GM21723 (cell line): ENCODE measurements around the gene WBP2.
"Not testable (repeated sequence)": the region's sequence is repeated elsewhere in the genome, so short reads cannot be mapped to it uniquely, and the experiment has no call there.

Source experiments
- ATAC-seq: cut with Tn5 transposase; IDR thresholded peaks from one replicate; pipeline ENCODE4 v1.9.1; 2021; ENCODE audit warnings: mild to moderate bottlenecking, moderate library complexity; ENCODE audit not compliant: unreplicated experiment

WBP2 gene

GRCh38 chr17:75817571-75817970 lies 37.6 kb downstream of the WBP2 start:
- ATAC-seq = no peak

- no peak for ATAC-seq
Observed at GRCh38 chr17:75816693-75817092, 38.4 kb downstream of the WBP2 start.

- ATAC-seq = no peak
Observed at GRCh38 chr17:75815399-75815798, 39.7 kb downstream of the WBP2 start.

GRCh38 chr17:75814900-75815373 lies 40.2 kb downstream of the WBP2 start:
- no peak for ATAC-seq

- ATAC-seq = no peak
Observed at GRCh38 chr17:75814021-75814395, 41.1 kb downstream of the WBP2 start.

GRCh38 chr17:75813081-75814020 lies 41.8 kb downstream of the WBP2 start:
- ATAC-seq = no peak

GRCh38 chr17:75812096-75813013 lies 42.8 kb downstream of the WBP2 start:
- ATAC-seq = no peak

- ATAC-seq = no peak
Observed at GRCh38 chr17:75811174-75811573, 44.0 kb downstream of the WBP2 start.

- not testable (repeated sequence) for ATAC-seq
Observed at GRCh38 chr17:75810756-75811155, 44.4 kb downstream of the WBP2 start.

- no peak for ATAC-seq
Observed at GRCh38 chr17:75810216-75810615, 44.9 kb downstream of the WBP2 start.

GRCh38 chr17:75809631-75810111 lies 45.5 kb downstream of the WBP2 start:
- ATAC-seq = no peak

GRCh38 chr17:75808905-75809621 lies 46.1 kb downstream of the WBP2 start:
- ATAC-seq = no peak

- ATAC-seq = no peak
Observed at GRCh38 chr17:75808549-75808904, 46.6 kb downstream of the WBP2 start.

- no peak for ATAC-seq
Observed at GRCh38 chr17:75807861-75808260, 47.3 kb downstream of the WBP2 start.

- ATAC-seq = no peak
Observed at GRCh38 chr17:75806822-75807500, 48.2 kb downstream of the WBP2 start.

GRCh38 chr17:75803883-75804282 lies 51.3 kb downstream of the WBP2 start:
- ATAC-seq = no peak

GRCh38 chr17:75799402-75799801 lies 55.7 kb downstream of the WBP2 start:
- no peak for ATAC-seq

GRCh38 chr17:75795820-75796607 lies 59.1 kb downstream of the WBP2 start:
- ATAC-seq = no peak
